ENCODE data around the gene REX1BD. TPM values are rescaled to one million over a fixed set of nuclear protein-coding genes. Genes with fewer than 3 reads are reported as not detected.

REX1BD gene
- total and polyA plus RNA-seq, 2 of the 13 experiments (the other 11 are each of a cell fraction or from before 2014, with no cell fraction given) = 7.5 to 25.4 TPM

GRCh38 chr19:18636969-18637629 lies 48.5 kb downstream of the REX1BD start, which contains the start of gene KLHL26 (continued):
- TF ChIP-seq ZNF768 (CRISPR knock-in tag; IDR thresholded peaks at IDR 0.05) (0 out of 2 replicates have a peak, but pooled peaks have one; percentile 11), POLR2AphosphoS5 (IDR thresholded peaks at IDR 0.05; ENCODE audit: low read depth, low read length) (peak; percentile 45; the same call in 1 of the 2 replicates), MAZ (IDR thresholded peaks at IDR 0.05; ENCODE audit: borderline replicate concordance, low read depth, low read length) (no peak), MAZ (CRISPR knock-in tag; IDR thresholded peaks at IDR 0.05; ENCODE audit: low read depth) (peak; percentile 34; the same call in 1 of the 2 replicates), KDM5A (IDR thresholded peaks at IDR 0.05; ENCODE audit: borderline replicate concordance, low read length) (0 out of 2 replicates have a peak, but pooled peaks have one; percentile 57), ZBTB43 (CRISPR knock-in tag; conservative IDR thresholded peaks at IDR 0.05) (no peak), ZBTB4 (CRISPR knock-in tag; IDR thresholded peaks at IDR 0.05; ENCODE audit: borderline replicate concordance) (no peak), TMF1 (CRISPR knock-in tag; IDR thresholded peaks at IDR 0.05; ENCODE audit: low read depth) (no peak), TCF12 (IDR thresholded peaks at IDR 0.05) (no peak), TCF12 (CRISPR knock-in tag; IDR thresholded peaks at IDR 0.05) (no peak), SNAPC2 (CRISPR knock-in tag; IDR thresholded peaks at IDR 0.05) (no peak), HHEX (CRISPR knock-in tag; IDR thresholded peaks at IDR 0.05) (no peak), ZFP41 (CRISPR knock-in tag; IDR thresholded peaks at IDR 0.05; ENCODE audit: borderline replicate concordance) (no peak), ZNF232 (CRISPR knock-in tag; IDR thresholded peaks at IDR 0.05; ENCODE audit: borderline replicate concordance) (no peak), ZNF549 (CRISPR knock-in tag; IDR thresholded peaks at IDR 0.05) (no peak), ZNF572 (CRISPR knock-in tag; IDR thresholded peaks at IDR 0.05) (0 out of 2 replicates have a peak, but pooled peaks have one; percentile 23), ZNF580 (CRISPR knock-in tag; IDR thresholded peaks at IDR 0.05; ENCODE audit: borderline replicate concordance, low read depth) (no peak), ZFP36L2 (CRISPR knock-in tag; IDR thresholded peaks at IDR 0.05) (no peak), SYNCRIP (IDR thresholded peaks at IDR 0.05; ENCODE audit: insufficient read depth, low read depth, low read length) (no peak), ZNF335 (CRISPR knock-in tag; IDR thresholded peaks at IDR 0.05) (no peak), TFDP2 (CRISPR knock-in tag; IDR thresholded peaks at IDR 0.05) (peak; percentile 49; the same call in 1 of the 2 replicates), U2AF1 (optimal IDR thresholded peaks at IDR 0.05; ENCODE audit: low read depth, low read length) (no peak), ZC3H13 (CRISPR knock-in tag; IDR thresholded peaks at IDR 0.05) (0 out of 2 replicates have a peak, but pooled peaks have one; percentile 38), MTF2 (CRISPR knock-in tag; IDR thresholded peaks at IDR 0.05; ENCODE audit: borderline replicate concordance) (no peak), HIVEP1 (CRISPR knock-in tag; IDR thresholded peaks at IDR 0.05) (no peak), NCOR1 (IDR thresholded peaks at IDR 0.05; ENCODE audit: borderline replicate concordance, low read length) (no peak)
